K562 (cell line): ENCODE measurements around the gene ZNF451. TPM values are rescaled to one million over a fixed set of nuclear protein-coding genes. Genes with fewer than 3 reads are reported as not detected.

Experiments used
- ATAC-seq: fragments of 200-7000 bp; cut with Tn5 transposase; 3 replicates; pipeline ENCODE4 v1.9.1; 2020; ENCODE audit warnings: moderate library complexity
- BruUV-seq: library from RNA; stranded (reverse); fragments of 400-500 nt; replicated peaks from 2 replicates; lab custom pipeline; 2021; lab: Mats Ljungman, UMichigan
- CTCF ChIA-PET: fragments of 300-600 bp; formaldehyde crosslinking; extraction: SDS; loops from one replicate; lab custom pipeline; 2021; ENCODE audit warnings: low intra/inter-chr PET ratio; lab: Yijun Ruan, JAX
- POLR2A ChIA-PET: fragments of 300-600, 350-650 bp; sonication (Branson Sonifier 250); formaldehyde crosslinking; extraction: SDS; loops from one replicate; lab custom pipeline; 2021; ENCODE audit warnings: antibody characterized with exemption, inconsistent platforms; lab: Yijun Ruan, JAX
- DNase-seq, 4 experiments: peaks; one replicate each; pipeline versions ENCODE4 v3.0.0 to v3.0.0-alpha.2; 2011 to 2018; ENCODE audit warnings: low spot score in 3 of 4, mixed read lengths in 3 of 4; ENCODE audit errors: extremely low read depth in 1 of 4
- FAIRE-seq: peaks from 2 replicates; lab custom pipeline; 2011; peaks lifted over from hg19 to GRCh38; lab: Jason Lieb, UNC
- H2AFZ ChIP-seq: 2 replicates; pipeline ENCODE4 v1.6.0; 2011; ENCODE audit warnings: low read depth, low read length, control low read depth, inconsistent platforms
- H3K27ac ChIP-seq: fragments of 200-600 bp; 3 replicates; pipeline ENCODE4 v1.8.0; 2011; ENCODE audit warnings: low read depth, mild to moderate bottlenecking, control low read depth, inconsistent platforms, low read length, moderate library complexity, mixed read lengths; ENCODE audit errors: extremely low read depth
- H3K27me3 ChIP-seq, 2 experiments: fragments of 300-600 bp in 1 of 2; 2 replicates in 1 of 2; 3 replicates in 1 of 2; pipeline versions ENCODE4 v1.6.0 to v1.8.0; 2011; ENCODE audit warnings: inconsistent platforms in 2 of 2, low read length in 2 of 2, mild to moderate bottlenecking in 1 of 2, mixed read lengths in 1 of 2, moderate library complexity in 1 of 2; ENCODE audit not compliant: control insufficient read depth in 2 of 2, insufficient read depth in 2 of 2
- H3K36me3 ChIP-seq: fragments of 300-600 bp; 3 replicates; pipeline ENCODE4 v1.8.0; 2011; ENCODE audit warnings: mild to moderate bottlenecking, low read length, inconsistent platforms; ENCODE audit not compliant: control insufficient read depth, insufficient read depth
- H3K4me1 ChIP-seq, 2 experiments: fragments of 200-600 bp in 1 of 2; replicated peaks in 1 of 2; 2 replicates in 1 of 2; 3 replicates in 1 of 2; pipeline versions ENCODE4 v1.5.1 to v1.8.0; 2011; ENCODE audit warnings: inconsistent platforms in 2 of 2, low read length in 2 of 2, mild to moderate bottlenecking in 1 of 2, mixed read lengths in 1 of 2, moderate library complexity in 1 of 2; ENCODE audit not compliant: control insufficient read depth in 2 of 2, insufficient read depth in 2 of 2
- H3K4me2 ChIP-seq: 2 replicates; pipeline ENCODE4 v1.6.1; 2011; ENCODE audit warnings: low read length, control low read depth, inconsistent platforms, mixed read lengths; ENCODE audit not compliant: insufficient read depth
- H3K4me3 ChIP-seq: fragments of 200-600 bp; sonication (generic), shearing (Covaris generic); 2 replicates; pipeline ENCODE4 v1.5.1; 2016; ENCODE audit warnings: control low read depth, inconsistent platforms
- H3K79me2 ChIP-seq: fragments of 200-600 bp; 3 replicates; pipeline ENCODE4 v1.8.0; 2011; ENCODE audit warnings: low read length, inconsistent platforms; ENCODE audit not compliant: control insufficient read depth, insufficient read depth
- H3K9ac ChIP-seq, 2 experiments: 2 replicates each; pipeline versions ENCODE4 v1.6.0 to v1.6.1; 2011; ENCODE audit warnings: low read depth in 2 of 2, low read length in 2 of 2, control low read depth in 1 of 2, inconsistent platforms in 1 of 2, mild to moderate bottlenecking in 1 of 2, mixed read lengths in 1 of 2; ENCODE audit not compliant: insufficient read depth in 1 of 2
- H3K9me1 ChIP-seq: one replicate; pipeline ENCODE4 v1.6.0; 2011; ENCODE audit warnings: inconsistent platforms, mild to moderate bottlenecking, low read length, moderate library complexity; ENCODE audit not compliant: control insufficient read depth, insufficient read depth
- H3K9me3 ChIP-seq: replicated peaks from 2 replicates; pipeline ENCODE4 v1.5.1; 2011; ENCODE audit warnings: low read depth, low read length, inconsistent platforms; ENCODE audit not compliant: control insufficient read depth, insufficient read depth
- H4K20me1 ChIP-seq: replicated peaks from 2 replicates; pipeline ENCODE4 v1.6.1; 2011; ENCODE audit warnings: low read length, inconsistent platforms, mixed read lengths; ENCODE audit not compliant: control insufficient read depth, insufficient read depth
- ADNP ChIP-seq: fragments of 200-800 bp; sonication (Bioruptor generic); IDR thresholded peaks from 2 replicates; pipeline ENCODE4 v1.6.1; 2016; ENCODE audit warnings: missing genetic modification characterization, missing compliant biosample characterization
- AFF4 ChIP-seq: sonication (generic); formaldehyde crosslinking; IDR thresholded peaks from 2 replicates; pipeline ENCODE4 v1.8.0; 2023; ENCODE audit warnings: mild to moderate bottlenecking, missing genetic modification reagents
- CBFA2T2 ChIP-seq: fragments of 450-650 bp; conservative IDR thresholded peaks from 2 replicates; pipeline ENCODE4 v1.6.1; 2017; ENCODE audit warnings: mild to moderate bottlenecking
- CHD2 ChIP-seq: IDR thresholded peaks from 2 replicates; pipeline ENCODE4 v1.6.1; 2011; ENCODE audit warnings: low read depth, low read length
- DPF2 ChIP-seq: fragments of 450-650 bp; IDR thresholded peaks from 2 replicates; pipeline ENCODE4 v1.6.1; 2016
- EGR1 ChIP-seq: fragments of 450-650 bp; conservative IDR thresholded peaks from 2 replicates; pipeline ENCODE4 v1.6.1; 2017; ENCODE audit warnings: mild to moderate bottlenecking
- ELK1 ChIP-seq: sonication (generic); formaldehyde crosslinking; IDR thresholded peaks from 2 replicates; pipeline ENCODE4 v1.8.1; 2022; ENCODE audit warnings: missing genetic modification reagents
- HDAC8 ChIP-seq: fragments of 450-650 bp; IDR thresholded peaks from 2 replicates; pipeline ENCODE4 v1.6.1; 2016; ENCODE audit warnings: mild to moderate bottlenecking, missing genetic modification characterization, moderate library complexity, missing compliant biosample characterization
- NEUROD1 ChIP-seq: fragments of 150-350 bp; IDR thresholded peaks from 2 replicates; pipeline ENCODE4 v1.6.1; 2014; ENCODE audit warnings: borderline replicate concordance, low read length, low read depth; ENCODE audit not compliant: partially characterized antibody
- PBX2 ChIP-seq, 2 experiments: IDR thresholded peaks in 1 of 2; conservative IDR thresholded peaks in 1 of 2; 2 replicates each; pipeline ENCODE4 v1.6.1; 2016; ENCODE audit warnings: low read depth in 2 of 2, mild to moderate bottlenecking in 1 of 2, missing compliant biosample characterization in 1 of 2, missing genetic modification characterization in 1 of 2, moderate library complexity in 1 of 2
- POU5F1 ChIP-seq: fragments of 150-350 bp; IDR thresholded peaks from 2 replicates; pipeline ENCODE4 v1.6.1; 2014; ENCODE audit warnings: borderline replicate concordance, low read length, low read depth, mild to moderate bottlenecking; ENCODE audit not compliant: partially characterized antibody
- SRSF9 ChIP-seq: fragments of 200-400 bp; formaldehyde crosslinking; IDR thresholded peaks from 2 replicates; pipeline ENCODE4 v1.6.1; 2017; ENCODE audit warnings: low read depth, low read length, borderline replicate concordance
- ZEB2 ChIP-seq: fragments of 450-650 bp; IDR thresholded peaks from 2 replicates; pipeline ENCODE4 v1.6.1; 2016
- ZNF212 ChIP-seq: fragments of 450-650 bp; formaldehyde crosslinking; IDR thresholded peaks from 2 replicates; pipeline ENCODE4 v1.4.0; 2020; ENCODE audit warnings: mild to moderate bottlenecking
- ZNF24 ChIP-seq: fragments of 450-650 bp; IDR thresholded peaks from 2 replicates; pipeline ENCODE4 v1.6.1; 2016
- ZNF75A ChIP-seq: fragments of 450-650 bp; formaldehyde crosslinking; IDR thresholded peaks from 2 replicates; pipeline ENCODE4 v1.4.0; 2020; ENCODE audit warnings: mild to moderate bottlenecking
- WGBS: fragments of 100-300 bp; shearing (Covaris generic); methylation state at CpG from one replicate; pipeline ENCODE4 v1.1.6; 2016; ENCODE audit warnings: low coverage, mixed read lengths; ENCODE audit not compliant: insufficient coverage; ENCODE audit errors: missing lambda C conversion rate; 5-methylcytosine and 5-hydroxymethylcytosine counted together
- in situ Hi-C: fragments of 300-500 bp; cut with MboI; formaldehyde crosslinking; loops from 4 replicates; pipeline ENCODE4 v1.15.0; 2018; ENCODE audit warnings: inconsistent platforms, mixed read lengths
- intact Hi-C: fragments of 100-400 bp; cut with micrococcal nuclease; formaldehyde crosslinking; loops from 2 replicates; pipeline ENCODE4 v1.14.2; 2022
- polyA plus RNA-seq, 8 experiments: library from polyadenylated mRNA; depleted of rRNA in 4 of 8; stranded (reverse) in 5 of 8; unstranded in 3 of 8; fragments of >200 nt; fragmentation: Nextera tagmentation in 2 of 8; fragmentation: Illumina TruSeq in 1 of 8; extraction: Ambion mirVana in 2 of 8; extraction: Trizol in 1 of 8; gene quantifications; 2 replicates each; pipeline versions ENCODE4 v1.2.1 to v1.2.3, GENCODE V29; 2011 to 2014; ENCODE audit warnings: inconsistent platforms in 1 of 8, missing spikeins in 1 of 8
- total RNA-seq, 7 experiments: library from RNA; depleted of rRNA in 6 of 7; stranded (reverse); fragments of >200 nt in 6 of 7; fragmentation: Illumina TruSeq in 2 of 7; extraction: Trizol in 2 of 7; gene quantifications; 2 replicates each; pipeline versions ENCODE4 v1.2.1 to v1.2.3, GENCODE V29; 2011 to 2021; ENCODE audit warnings: low replicate concordance in 1 of 7

Gene ZNF451
- total and polyA plus RNA-seq, 9 of the 15 experiments (the other 6 are each of a cell fraction or from before 2014, with no cell fraction given): 16.1 to 74.3 (median 38.3) TPM

- ChIA-PET CTCF (no interaction called here), POLR2A (interaction anchor here (2.7 kb wide), 1 partner anchor 29 kb away, joined by 13 read pairs; no protein-coding TSS in a partner anchor)
- Histone ChIP-seq H3K4me2 (no peak overlapping the region), H4K20me1 (0 out of 2 replicates have a peak, but pooled peaks cover 2% of the 10 kb centered on the region), H3K79me2 (peaks cover 24% of the 10 kb centered on the region), H3K9me1 (no peaks in the 10 kb centered on the region), H3K27me3 (no peaks in the 10 kb centered on the region), H2AFZ (peak overlapping the region; percentile 64; the same call in 1 of the 2 replicates), H3K36me3 (peaks cover 16% of the 10 kb centered on the region), H3K27ac (peak overlapping the region; percentile 34; the same call in 1 of the 3 replicates), H3K4me1 (peaks cover 9 to 19% of the 10 kb centered on the region in 2 experiments), H3K9ac (no peak overlapping the region), H3K4me3 (no peak overlapping the region), H3K9me3 (no peaks in the 10 kb centered on the region)
- ATAC-seq (no peak), DNase-seq (peak in 1 of 4 experiments; percentile 32), FAIRE-seq (no peak)
- 59% methylated on average over 4 of the region's 4 CpGs for WGBS
- intact Hi-C loops (loop anchor here (5.0 kb wide), 1 partner anchor 131 kb away; the partner anchor contains the start of gene BEND6), in situ Hi-C loops (no loop called here)
- no TSS peak for BruUV-seq
- TF ChIP-seq ZNF212 (CRISPR knock-in tag) (no peak), HDAC8 (no peak), CHD2 (peak; percentile 26; the same call in 1 of the 2 replicates), NEUROD1 (no peak), ZEB2 (no peak), SRSF9 (no peak), ADNP (tag) (no peak), EGR1 (peak; percentile 13; the same call in 1 of the 2 replicates), DPF2 (no peak), ELK1 (CRISPR knock-in tag) (no peak), PBX2 (CRISPR knock-in tag; IDR thresholded peaks at IDR 0.05; ENCODE audit: low read depth) (no peak), PBX2 (tag; conservative IDR thresholded peaks at IDR 0.05; ENCODE audit: low read depth) (no peak), AFF4 (CRISPR knock-in tag) (no peak), ZNF75A (CRISPR knock-in tag) (no peak), ZNF24 (no peak), POU5F1 (no peak), CBFA2T2 (no peak)
Measured at GRCh38 chr6:57087916-57088315, 2.1 kb upstream of the ZNF451 start.
